Neural progenitor cell (in vitro differentiated cells): ENCODE measurements around the gene EXT2. TPM values are rescaled to one million over a fixed set of nuclear protein-coding genes. Genes with fewer than 3 reads are reported as not detected.

ENCODE experiments used
- DNase-seq: peaks from one replicate; pipeline ENCODE4 v3.0.0-alpha.2; 2016; ENCODE audit warnings: low spot score
- H2AFZ ChIP-seq: fragments of 200-600 bp; sonication (generic); replicated peaks from 2 replicates; pipeline ENCODE4 v1.6.1; 2016; ENCODE audit warnings: antibody characterized with exemption
- H3F3A ChIP-seq: fragments of 200-600 bp; sonication (generic); 2 replicates; pipeline ENCODE4 v1.6.1; 2016; ENCODE audit warnings: antibody characterized with exemption, low read depth
- H3K27ac ChIP-seq: fragments of 200-600 bp; sonication (generic); 2 replicates; pipeline ENCODE4 v1.5.1; 2016; ENCODE audit warnings: mild to moderate bottlenecking
- H3K27me3 ChIP-seq: fragments of 200-600 bp; sonication (generic); 2 replicates; pipeline ENCODE4 v1.6.1; 2016; ENCODE audit warnings: mild to moderate bottlenecking, moderate library complexity
- H3K36me3 ChIP-seq: fragments of 200-600 bp; sonication (generic); 2 replicates; pipeline ENCODE4 v1.5.1; 2016
- H3K4me1 ChIP-seq: fragments of 200-600 bp; sonication (generic); 2 replicates; pipeline ENCODE4 v1.6.1; 2016; ENCODE audit warnings: mixed run types
- H3K4me2 ChIP-seq: fragments of 200-600 bp; sonication (generic); 2 replicates; pipeline ENCODE4 v1.6.1; 2016
- H3K4me3 ChIP-seq: fragments of 200-600 bp; sonication (generic); 2 replicates; pipeline ENCODE4 v1.5.1; 2016
- H3K79me2 ChIP-seq: fragments of 200-600 bp; sonication (generic); 2 replicates; pipeline ENCODE4 v1.6.1; 2016; ENCODE audit warnings: low read depth
- H3K9ac ChIP-seq: fragments of 200-600 bp; sonication (generic); 2 replicates; pipeline ENCODE4 v1.6.1; 2016
- H3K9me3 ChIP-seq: fragments of 200-600 bp; sonication (generic); 2 replicates; pipeline ENCODE4 v1.5.1; 2016; ENCODE audit warnings: low read depth
- H4K20me1 ChIP-seq: fragments of 200-600 bp; sonication (generic); 2 replicates; pipeline ENCODE4 v1.6.1; 2016; ENCODE audit warnings: low read depth
- H3K27ac Mint-ChIP-seq: 3 replicates; pipeline ENCODE4 v1.8.0; 2021; ENCODE audit warnings: mixed read lengths
- H3K27me3 Mint-ChIP-seq: 2 replicates; pipeline ENCODE4 v1.8.0; 2022; ENCODE audit warnings: low read depth, mild to moderate bottlenecking, inconsistent platforms, moderate library complexity, mixed read lengths; ENCODE audit not compliant: insufficient read depth
- H3K36me3 Mint-ChIP-seq: 3 replicates; pipeline ENCODE4 v1.8.0; 2021; ENCODE audit warnings: mixed read lengths
- H3K4me1 Mint-ChIP-seq: 3 replicates; pipeline ENCODE4 v1.8.0; 2021; ENCODE audit warnings: mixed read lengths
- H3K4me3 Mint-ChIP-seq: 3 replicates; pipeline ENCODE4 v1.8.0; 2021; ENCODE audit warnings: mild to moderate bottlenecking, moderate library complexity, mixed read lengths
- H3K9me3 Mint-ChIP-seq: 3 replicates; pipeline ENCODE4 v1.8.0; 2020; ENCODE audit warnings: mixed read lengths
- EZH2 ChIP-seq: fragments of 200-600 bp; sonication (generic); IDR thresholded peaks from 2 replicates; pipeline ENCODE4 v1.6.1; 2017; ENCODE audit warnings: antibody characterized with exemption, mild to moderate bottlenecking, moderate library complexity
- EZH2phosphoT487 ChIP-seq: fragments of 200-600 bp; sonication (generic); IDR thresholded peaks from 2 replicates; pipeline ENCODE4 v1.6.1; 2017; ENCODE audit warnings: antibody characterized with exemption
- total RNA-seq: library from RNA; depleted of rRNA; stranded (reverse); fragments of >200 nt; gene quantifications from 2 replicates; pipeline ENCODE4 v1.2.3, GENCODE V29; 2015; ENCODE audit warnings: low replicate concordance
- TF ChIP-seq, protein P1 (sequence below): fragments of 200-600 bp; sonication (generic); IDR thresholded peaks from 2 replicates; pipeline ENCODE4 v1.5.1; 2017; ENCODE audit warnings: antibody characterized with exemption, mild to moderate bottlenecking

EXT2 gene
- total RNA-seq, 1 donor from 2014 or later, result 70.4 TPM

GRCh38 chr11:44083433-44083832, 12.0 kb upstream of the EXT2 start:
- Histone ChIP-seq H3K27me3 (no peaks in the 10 kb centered on the region), H3K9me3 (no peaks in the 10 kb centered on the region), H3F3A (no peaks in the 10 kb centered on the region), H4K20me1 (no peaks in the 10 kb centered on the region), H3K36me3 (no peaks in the 10 kb centered on the region), H3K4me2 (no peak overlapping the region), H2AFZ (no peak overlapping the region), H3K27ac (no peak overlapping the region), H3K9ac (no peak overlapping the region), H3K4me3 (no peak overlapping the region), H3K4me1 (peaks cover 7% of the 10 kb centered on the region), H3K79me2 (no peaks in the 10 kb centered on the region)
- peaks cover 6% of the 10 kb centered on the region for H3K4me1 Mint-ChIP-seq
- H3K4me3 Mint-ChIP-seq, result no peak overlapping the region
- no peak overlapping the region for H3K27ac Mint-ChIP-seq
- no peaks in the 10 kb centered on the region for H3K36me3 Mint-ChIP-seq
- TF ChIP-seq, protein P1, sequence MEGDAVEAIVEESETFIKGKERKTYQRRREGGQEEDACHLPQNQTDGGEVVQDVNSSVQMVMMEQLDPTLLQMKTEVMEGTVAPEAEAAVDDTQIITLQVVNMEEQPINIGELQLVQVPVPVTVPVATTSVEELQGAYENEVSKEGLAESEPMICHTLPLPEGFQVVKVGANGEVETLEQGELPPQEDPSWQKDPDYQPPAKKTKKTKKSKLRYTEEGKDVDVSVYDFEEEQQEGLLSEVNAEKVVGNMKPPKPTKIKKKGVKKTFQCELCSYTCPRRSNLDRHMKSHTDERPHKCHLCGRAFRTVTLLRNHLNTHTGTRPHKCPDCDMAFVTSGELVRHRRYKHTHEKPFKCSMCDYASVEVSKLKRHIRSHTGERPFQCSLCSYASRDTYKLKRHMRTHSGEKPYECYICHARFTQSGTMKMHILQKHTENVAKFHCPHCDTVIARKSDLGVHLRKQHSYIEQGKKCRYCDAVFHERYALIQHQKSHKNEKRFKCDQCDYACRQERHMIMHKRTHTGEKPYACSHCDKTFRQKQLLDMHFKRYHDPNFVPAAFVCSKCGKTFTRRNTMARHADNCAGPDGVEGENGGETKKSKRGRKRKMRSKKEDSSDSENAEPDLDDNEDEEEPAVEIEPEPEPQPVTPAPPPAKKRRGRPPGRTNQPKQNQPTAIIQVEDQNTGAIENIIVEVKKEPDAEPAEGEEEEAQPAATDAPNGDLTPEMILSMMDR, result no peak
- TF ChIP-seq EZH2phosphoT487 (no peak), EZH2 (no peak)
- no peak for DNase-seq
- peaks cover 4% of the 10 kb centered on the region for H3K27me3 Mint-ChIP-seq
- peaks cover 9% of the 10 kb centered on the region for H3K9me3 Mint-ChIP-seq

DNA sequence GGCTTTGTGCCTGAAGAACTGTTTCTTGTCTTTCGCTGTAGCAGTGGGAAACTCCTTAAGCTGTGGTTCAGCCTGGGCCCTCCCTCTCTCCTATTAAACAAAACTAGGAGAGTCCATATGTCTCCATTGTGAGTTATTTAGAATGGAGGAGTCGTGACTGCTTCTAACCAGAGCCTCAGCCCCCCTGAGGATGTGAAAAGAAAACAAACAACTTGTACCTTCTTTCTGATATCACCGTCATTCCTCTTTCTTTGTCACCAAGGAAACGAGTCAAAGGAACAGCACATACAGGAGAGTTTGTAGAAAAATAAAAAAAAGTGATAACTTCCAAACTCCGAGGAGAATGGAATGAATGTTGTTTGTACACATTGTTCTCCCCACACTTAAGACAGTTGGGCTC, 11.6 kb upstream of the EXT2 start:
- no peak for DNase-seq
- H3K27ac ChIP-seq, result no peak overlapping the region
- TF ChIP-seq EZH2, result no peak
- TF ChIP-seq, protein P1, result no peak
- TF ChIP-seq EZH2phosphoT487, result no peak

DNA sequence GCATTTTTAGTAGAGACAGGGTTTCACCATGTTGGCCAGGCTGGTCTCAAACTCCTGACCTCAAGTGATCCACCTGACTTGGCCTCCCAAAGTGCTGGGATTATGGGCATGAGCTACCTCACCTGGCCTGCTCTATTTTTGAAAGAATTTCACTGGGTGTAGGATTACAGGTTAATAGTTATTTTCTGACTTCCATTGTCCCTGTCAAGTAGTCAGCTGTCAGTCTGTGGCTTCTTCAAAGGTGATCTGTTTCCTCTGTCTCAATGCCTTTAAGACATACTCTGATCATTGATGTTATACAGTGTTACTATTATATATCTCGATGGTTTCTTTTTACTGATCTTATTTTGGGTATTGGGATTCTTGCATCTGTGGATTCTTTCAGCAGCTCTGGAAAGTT, 10.1 kb upstream of the EXT2 start:
- Mint-ChIP-seq H3K9me3 (peaks cover 17% of the 10 kb centered on the region), H3K27me3 (peaks cover 4% of the 10 kb centered on the region), H3K36me3 (no peaks in the 10 kb centered on the region), H3K4me1 (no peaks in the 10 kb centered on the region), H3K27ac (no peak overlapping the region), H3K4me3 (no peak overlapping the region)
- Histone ChIP-seq H3K4me3 (no peak overlapping the region), H3K27me3 (peaks cover under 1% of the 10 kb centered on the region), H3F3A (no peaks in the 10 kb centered on the region), H3K79me2 (no peaks in the 10 kb centered on the region), H3K9ac (no peak overlapping the region), H3K36me3 (no peaks in the 10 kb centered on the region), H2AFZ (no peak overlapping the region), H4K20me1 (no peaks in the 10 kb centered on the region), H3K4me1 (no peaks in the 10 kb centered on the region), H3K27ac (no peak overlapping the region), H3K4me2 (no peak overlapping the region), H3K9me3 (no peaks in the 10 kb centered on the region)
- no peak for DNase-seq
- TF ChIP-seq EZH2 (no peak), EZH2phosphoT487 (no peak)
- TF ChIP-seq, protein P1, result no peak

More for the DNA sequence above, 11.6 kb upstream of the EXT2 start:
- no peak overlapping the region for H3K4me2 ChIP-seq
- no peak overlapping the region for H3K27ac Mint-ChIP-seq
- H3F3A ChIP-seq, result no peaks in the 10 kb centered on the region
- H3K4me1 ChIP-seq, result peaks cover 3% of the 10 kb centered on the region
- no peak overlapping the region for H3K9ac ChIP-seq
- H3K27me3 Mint-ChIP-seq, result peaks cover 4% of the 10 kb centered on the region
- H3K27me3 ChIP-seq, result no peaks in the 10 kb centered on the region
- no peaks in the 10 kb centered on the region for H3K79me2 ChIP-seq
- peaks cover 12% of the 10 kb centered on the region for H3K9me3 Mint-ChIP-seq
- H2AFZ ChIP-seq, result no peak overlapping the region
- no peaks in the 10 kb centered on the region for H3K36me3 Mint-ChIP-seq
- H3K4me3 ChIP-seq, result no peak overlapping the region
- no peak overlapping the region for H3K4me3 Mint-ChIP-seq
- H3K9me3 ChIP-seq, result no peaks in the 10 kb centered on the region
- H3K36me3 ChIP-seq, result no peaks in the 10 kb centered on the region
- peaks cover 4% of the 10 kb centered on the region for H3K4me1 Mint-ChIP-seq
- H4K20me1 ChIP-seq, result no peaks in the 10 kb centered on the region
